ENCODE results near the gene CHST11. TPM values are rescaled to one million over a fixed set of nuclear protein-coding genes. Genes with fewer than 3 reads are reported as not detected.
A peak's percentile ranks its signal among the peaks of the same experiment; 100 is the strongest.

Gene CHST11
- total and polyA plus RNA-seq, 10 of the 15 experiments (the other 5 are each of a cell fraction or from before 2014, with no cell fraction given) = 1.9 to 38.1 (median 17.2) TPM

DNA sequence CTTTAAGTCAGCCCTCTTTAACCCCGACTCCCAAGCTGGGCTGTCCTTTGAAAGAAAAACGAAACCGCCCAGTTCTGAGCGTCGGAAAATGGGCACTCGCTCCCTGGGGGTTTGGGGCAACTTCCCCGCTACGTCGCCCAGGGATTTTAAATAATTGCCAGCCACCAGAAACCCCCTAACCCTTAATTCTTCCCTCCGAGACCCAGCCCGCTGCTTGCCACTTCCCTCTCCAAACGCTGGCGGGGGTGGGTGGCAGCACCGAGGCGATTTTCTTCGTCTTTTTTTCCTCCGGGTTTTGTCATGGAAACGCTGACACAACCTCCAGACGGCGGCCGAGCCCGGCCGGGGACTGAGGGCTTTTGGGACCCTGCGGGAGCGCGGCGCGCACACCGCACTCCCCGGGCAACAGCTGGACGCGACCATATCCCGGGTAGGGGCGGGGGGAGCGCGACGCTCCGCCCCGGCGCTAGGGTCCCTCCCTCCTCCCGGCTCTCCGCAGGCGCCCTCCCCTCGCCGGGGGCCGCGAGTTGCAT lies at the start of gene CHST11 (continued):
- TF ChIP-seq RUNX3 (IDR thresholded peaks at IDR 0.05; ENCODE audit: low read length) (peak; percentile 76), ZNF24 (IDR thresholded peaks at IDR 0.05) (no peak), EP300 (IDR thresholded peaks at IDR 0.05; ENCODE audit: borderline replicate concordance in 1 of 2, control insufficient read depth in 1 of 2, low read depth in 2 of 2, low read length in 2 of 2) (peak; percentile 38 to 57; a peak in 1 of 4 replicates), MEF2B (IDR thresholded peaks at IDR 0.05; ENCODE audit: partially characterized antibody, poor library complexity, severe bottlenecking) (peak; percentile 79), NR2C2 (IDR thresholded peaks at IDR 0.05; ENCODE audit: borderline replicate concordance, control insufficient read depth, insufficient read length, low read depth) (no peak), CBX5 (IDR thresholded peaks at IDR 0.05; ENCODE audit: low read depth) (0 out of 2 replicates have a peak, but pooled peaks have one; percentile 32), CREB1 (IDR thresholded peaks at IDR 0.05; ENCODE audit: low read depth) (peak; percentile 57; the same call in 1 of the 2 replicates), BCL11A (IDR thresholded peaks at IDR 0.05; ENCODE audit: low read depth, low read length) (no peak), TCF12 (IDR thresholded peaks at IDR 0.05; ENCODE audit: low read depth, low read length) (peak; percentile 91), EED (IDR thresholded peaks at IDR 0.05; ENCODE audit: low read depth) (peak; percentile 22), IKZF1 (conservative IDR thresholded peaks at IDR 0.05) (no peak; the same call in 1 of the 2 replicates), ZSCAN29 (IDR thresholded peaks at IDR 0.05) (peak; percentile 68; the same call in 1 of the 2 replicates), TCF3 (IDR thresholded peaks at IDR 0.05; ENCODE audit: borderline replicate concordance, insufficient read depth, low read depth, low read length) (peak; percentile 94), MEF2A (IDR thresholded peaks at IDR 0.05; ENCODE audit: insufficient read depth, low read depth, low read length) (no peak), SMAD1 (IDR thresholded peaks at IDR 0.05; ENCODE audit: low read depth, partially characterized antibody) (no peak), ATF7 (IDR thresholded peaks at IDR 0.05; ENCODE audit: low read depth) (0 out of 2 replicates have a peak, but pooled peaks have one; percentile 61)
- TF ChIP-seq, protein P1, sequence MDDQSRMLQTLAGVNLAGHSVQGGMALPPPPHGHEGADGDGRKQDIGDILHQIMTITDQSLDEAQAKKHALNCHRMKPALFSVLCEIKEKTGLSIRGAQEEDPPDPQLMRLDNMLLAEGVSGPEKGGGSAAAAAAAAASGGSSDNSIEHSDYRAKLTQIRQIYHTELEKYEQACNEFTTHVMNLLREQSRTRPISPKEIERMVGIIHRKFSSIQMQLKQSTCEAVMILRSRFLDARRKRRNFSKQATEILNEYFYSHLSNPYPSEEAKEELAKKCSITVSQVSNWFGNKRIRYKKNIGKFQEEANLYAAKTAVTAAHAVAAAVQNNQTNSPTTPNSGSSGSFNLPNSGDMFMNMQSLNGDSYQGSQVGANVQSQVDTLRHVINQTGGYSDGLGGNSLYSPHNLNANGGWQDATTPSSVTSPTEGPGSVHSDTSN (IDR thresholded peaks at IDR 0.05; ENCODE audit: insufficient replicate concordance, low read depth, low read length) = peak; percentile 21
- TF ChIP-seq, protein P2, sequence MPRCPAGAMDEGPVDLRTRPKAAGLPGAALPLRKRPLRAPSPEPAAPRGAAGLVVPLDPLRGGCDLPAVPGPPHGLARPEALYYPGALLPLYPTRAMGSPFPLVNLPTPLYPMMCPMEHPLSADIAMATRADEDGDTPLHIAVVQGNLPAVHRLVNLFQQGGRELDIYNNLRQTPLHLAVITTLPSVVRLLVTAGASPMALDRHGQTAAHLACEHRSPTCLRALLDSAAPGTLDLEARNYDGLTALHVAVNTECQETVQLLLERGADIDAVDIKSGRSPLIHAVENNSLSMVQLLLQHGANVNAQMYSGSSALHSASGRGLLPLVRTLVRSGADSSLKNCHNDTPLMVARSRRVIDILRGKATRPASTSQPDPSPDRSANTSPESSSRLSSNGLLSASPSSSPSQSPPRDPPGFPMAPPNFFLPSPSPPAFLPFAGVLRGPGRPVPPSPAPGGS (IDR thresholded peaks at IDR 0.05; ENCODE audit: borderline replicate concordance, insufficient read depth, low read depth, low read length, poor library complexity, severe bottlenecking) = peak; percentile 13
- TF ChIP-seq, protein P3, sequence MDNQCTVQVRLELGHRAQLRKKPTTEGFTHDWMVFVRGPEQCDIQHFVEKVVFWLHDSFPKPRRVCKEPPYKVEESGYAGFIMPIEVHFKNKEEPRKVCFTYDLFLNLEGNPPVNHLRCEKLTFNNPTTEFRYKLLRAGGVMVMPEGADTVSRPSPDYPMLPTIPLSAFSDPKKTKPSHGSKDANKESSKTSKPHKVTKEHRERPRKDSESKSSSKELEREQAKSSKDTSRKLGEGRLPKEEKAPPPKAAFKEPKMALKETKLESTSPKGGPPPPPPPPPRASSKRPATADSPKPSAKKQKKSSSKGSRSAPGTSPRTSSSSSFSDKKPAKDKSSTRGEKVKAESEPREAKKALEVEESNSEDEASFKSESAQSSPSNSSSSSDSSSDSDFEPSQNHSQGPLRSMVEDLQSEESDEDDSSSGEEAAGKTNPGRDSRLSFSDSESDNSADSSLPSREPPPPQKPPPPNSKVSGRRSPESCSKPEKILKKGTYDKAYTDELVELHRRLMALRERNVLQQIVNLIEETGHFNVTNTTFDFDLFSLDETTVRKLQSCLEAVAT (IDR thresholded peaks at IDR 0.05) = peak; percentile 62
- TF ChIP-seq, protein P4, sequence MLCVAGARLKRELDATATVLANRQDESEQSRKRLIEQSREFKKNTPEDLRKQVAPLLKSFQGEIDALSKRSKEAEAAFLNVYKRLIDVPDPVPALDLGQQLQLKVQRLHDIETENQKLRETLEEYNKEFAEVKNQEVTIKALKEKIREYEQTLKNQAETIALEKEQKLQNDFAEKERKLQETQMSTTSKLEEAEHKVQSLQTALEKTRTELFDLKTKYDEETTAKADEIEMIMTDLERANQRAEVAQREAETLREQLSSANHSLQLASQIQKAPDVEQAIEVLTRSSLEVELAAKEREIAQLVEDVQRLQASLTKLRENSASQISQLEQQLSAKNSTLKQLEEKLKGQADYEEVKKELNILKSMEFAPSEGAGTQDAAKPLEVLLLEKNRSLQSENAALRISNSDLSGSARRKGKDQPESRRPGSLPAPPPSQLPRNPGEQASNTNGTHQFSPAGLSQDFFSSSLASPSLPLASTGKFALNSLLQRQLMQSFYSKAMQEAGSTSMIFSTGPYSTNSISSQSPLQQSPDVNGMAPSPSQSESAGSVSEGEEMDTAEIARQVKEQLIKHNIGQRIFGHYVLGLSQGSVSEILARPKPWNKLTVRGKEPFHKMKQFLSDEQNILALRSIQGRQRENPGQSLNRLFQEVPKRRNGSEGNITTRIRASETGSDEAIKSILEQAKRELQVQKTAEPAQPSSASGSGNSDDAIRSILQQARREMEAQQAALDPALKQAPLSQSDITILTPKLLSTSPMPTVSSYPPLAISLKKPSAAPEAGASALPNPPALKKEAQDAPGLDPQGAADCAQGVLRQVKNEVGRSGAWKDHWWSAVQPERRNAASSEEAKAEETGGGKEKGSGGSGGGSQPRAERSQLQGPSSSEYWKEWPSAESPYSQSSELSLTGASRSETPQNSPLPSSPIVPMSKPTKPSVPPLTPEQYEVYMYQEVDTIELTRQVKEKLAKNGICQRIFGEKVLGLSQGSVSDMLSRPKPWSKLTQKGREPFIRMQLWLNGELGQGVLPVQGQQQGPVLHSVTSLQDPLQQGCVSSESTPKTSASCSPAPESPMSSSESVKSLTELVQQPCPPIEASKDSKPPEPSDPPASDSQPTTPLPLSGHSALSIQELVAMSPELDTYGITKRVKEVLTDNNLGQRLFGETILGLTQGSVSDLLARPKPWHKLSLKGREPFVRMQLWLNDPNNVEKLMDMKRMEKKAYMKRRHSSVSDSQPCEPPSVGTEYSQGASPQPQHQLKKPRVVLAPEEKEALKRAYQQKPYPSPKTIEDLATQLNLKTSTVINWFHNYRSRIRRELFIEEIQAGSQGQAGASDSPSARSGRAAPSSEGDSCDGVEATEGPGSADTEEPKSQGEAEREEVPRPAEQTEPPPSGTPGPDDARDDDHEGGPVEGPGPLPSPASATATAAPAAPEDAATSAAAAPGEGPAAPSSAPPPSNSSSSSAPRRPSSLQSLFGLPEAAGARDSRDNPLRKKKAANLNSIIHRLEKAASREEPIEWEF (IDR thresholded peaks at IDR 0.05; ENCODE audit: insufficient replicate concordance, low read depth, low read length) = peak; percentile 26
